Melanocyte of skin (primary cell): ENCODE results near the gene PSMA5. TPM values are rescaled to one million over a fixed set of nuclear protein-coding genes. Genes with fewer than 3 reads are reported as not detected.

Experiments used
- total RNA-seq, 2 donors: library from RNA; depleted of rRNA; stranded (reverse); fragments of >200 nt; gene quantifications; 2 replicates each; pipeline ENCODE4 v1.2.3, GENCODE V29; 2012

The PSMA5 gene
- 10 to 100 TPM; 58.8 to 86.9 TPM for total RNA-seq

DNA sequence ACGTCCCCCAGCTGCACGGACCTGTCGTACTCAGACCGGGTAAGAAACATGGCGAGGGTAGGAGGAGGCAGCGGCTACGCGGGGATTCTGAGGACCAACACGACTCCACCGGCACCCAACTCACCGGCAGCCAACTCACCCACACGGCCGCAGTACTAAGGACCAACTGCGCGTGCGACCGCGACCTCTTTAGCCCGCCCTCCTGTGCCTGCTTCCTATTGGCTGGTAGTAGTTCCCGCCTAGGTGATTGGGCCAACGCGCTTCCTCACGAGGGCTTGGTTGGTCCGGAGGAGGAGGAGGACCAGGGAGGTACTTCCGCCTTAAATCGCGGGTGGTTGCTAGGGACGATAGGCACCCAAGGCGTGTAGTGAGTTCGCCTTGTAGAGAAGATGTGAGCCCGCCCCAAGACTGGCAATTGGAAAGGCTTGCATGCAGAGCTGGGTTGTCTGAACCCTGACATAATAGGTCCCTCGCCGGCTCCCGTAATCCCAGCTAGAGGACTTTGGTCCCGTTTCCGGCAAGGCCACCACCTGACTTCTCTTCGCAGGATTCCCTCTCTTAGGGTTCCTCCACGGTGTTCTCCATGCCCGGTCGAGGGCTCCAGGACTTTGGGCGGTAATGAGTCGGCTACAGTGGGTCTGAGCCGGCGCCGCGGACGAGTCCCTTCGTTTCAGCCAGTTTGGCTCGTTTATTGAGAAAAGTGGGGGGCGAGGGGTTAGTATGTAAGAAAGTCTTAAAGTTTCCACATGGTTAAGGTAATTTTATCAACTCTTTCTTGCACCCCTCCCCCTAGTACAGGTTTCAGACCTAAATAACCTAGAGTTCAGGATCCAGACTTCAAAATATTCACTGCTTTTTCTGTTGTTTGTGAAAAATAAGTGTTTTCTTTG is at the start of gene PSMA5:
PSMA5 (minus strand) TSS at position 168 of the 890 bp plus-strand sequence; CDS start at position 50, 118 bp downstream.

GRCh38 chr1:109466452-109467300 is 40.4 kb upstream of the PSMA5 start, which contains the start of gene SYPL2:
Gene SYPL2 (plus strand): TSS chr1:109466546. CDS start chr1:109466844, 298 bp downstream.

GRCh38 chr1:109397581-109398342 is 28.5 kb downstream of the PSMA5 start, which contains the start of gene SORT1:
Gene SORT1 (minus strand): TSS chr1:109397918. CDS start chr1:109397892, 26 bp downstream.

Other genes starting within 250 kb of the PSMA5 start
- gene SARS1, start 212.5 kb downstream of the PSMA5 start, total RNA-seq = 100 to 1,000 TPM; 109 to 141 TPM
- 10 to 100 TPM; 16.7 to 19.3 TPM for gene CELSR2, start 176.9 kb downstream of the PSMA5 start, total RNA-seq
- 10 to 100 TPM; 20.3 to 58.9 TPM for gene PSRC1, start 143.3 kb downstream of the PSMA5 start, total RNA-seq
- under 1 TPM in 1 of 2 donors, not detected in 1; under 0.01 TPM for gene MYBPHL, start 119.4 kb downstream of the PSMA5 start, total RNA-seq
- gene SORT1, start 28.5 kb downstream of the PSMA5 start, total RNA-seq = 10 to 100 TPM; 82.3 to 83.3 TPM
- under 1 TPM; 0.33 to 0.34 TPM for gene SYPL2, start 40.1 kb upstream of the PSMA5 start, total RNA-seq
- gene ATXN7L2, start 57.5 kb upstream of the PSMA5 start, total RNA-seq = 1 to 10 TPM; 2.1 to 3.7 TPM
- gene CYB561D1, start 67.6 kb upstream of the PSMA5 start, total RNA-seq = 1 to 10 TPM; 3.3 to 6.9 TPM
- under 1 TPM; 0.33 to 0.69 TPM for gene AMIGO1, start 83.3 kb upstream of the PSMA5 start, total RNA-seq
- under 1 TPM in 1 of 2 donors, not detected in 1; 0.34 TPM for gene GPR61, start 113.4 kb upstream of the PSMA5 start, total RNA-seq
- gene GNAI3, start 122.2 kb upstream of the PSMA5 start, total RNA-seq = 10 to 100 TPM in 1 of 2 donors, 1 to 10 TPM in 1; 8.3 to 13.3 TPM
- gene GNAT2, start 193.2 kb upstream of the PSMA5 start, total RNA-seq = under 1 TPM in 1 of 2 donors, not detected in 1; 0.33 TPM
- gene AMPD2, start 193.4 kb upstream of the PSMA5 start, total RNA-seq = 10 to 100 TPM; 30.3 to 46.3 TPM
- gene GSTM4, start 229.7 kb upstream of the PSMA5 start, total RNA-seq = 10 to 100 TPM; 24.4 to 25.6 TPM
- 10 to 100 TPM; 14.0 to 17.9 TPM for gene GSTM2, start 241.6 kb upstream of the PSMA5 start, total RNA-seq